COLO668 (cell line): ENCODE measurements around the gene UBXN10.
A peak's percentile ranks its signal among the peaks of the same experiment; 100 is the strongest.

Experiments used
- DNase-seq: peaks from one replicate; lab custom pipeline; 2025; ENCODE audit not compliant: unreplicated experiment; lab: John Stamatoyannopoulos, UW

UBXN10 gene

GRCh38 chr1:20151906-20152598, 33.8 kb upstream of the UBXN10 start:
- peak; percentile 77 for DNase-seq

- DNase-seq = no peak
Observed at GRCh38 chr1:20152599-20152930, 33.3 kb upstream of the UBXN10 start.

GRCh38 chr1:20153000-20153418, 32.9 kb upstream of the UBXN10 start:
- no peak for DNase-seq

GRCh38 chr1:20154301-20154831, 31.5 kb upstream of the UBXN10 start:
- no peak for DNase-seq

- no peak for DNase-seq
Observed at GRCh38 chr1:20158358-20159070, 27.4 kb upstream of the UBXN10 start.

- DNase-seq = no peak
Observed at GRCh38 chr1:20160034-20160433, 25.9 kb upstream of the UBXN10 start.

GRCh38 chr1:20164694-20165202, 21.1 kb upstream of the UBXN10 start:
- no peak for DNase-seq

- no peak for DNase-seq
Observed at GRCh38 chr1:20165522-20165951, 20.4 kb upstream of the UBXN10 start.

GRCh38 chr1:20166051-20166450, 19.8 kb upstream of the UBXN10 start:
- no peak for DNase-seq

GRCh38 chr1:20167126-20167525, 18.8 kb upstream of the UBXN10 start:
- DNase-seq = no peak

- no peak for DNase-seq
Observed at GRCh38 chr1:20168564-20169491, 17.1 kb upstream of the UBXN10 start.

GRCh38 chr1:20169932-20170331, 16.0 kb upstream of the UBXN10 start:
- no peak for DNase-seq

GRCh38 chr1:20172033-20172590, 13.8 kb upstream of the UBXN10 start:
- DNase-seq = no peak

GRCh38 chr1:20174937-20175666, 10.8 kb upstream of the UBXN10 start:
- no peak for DNase-seq

GRCh38 chr1:20178634-20179370, 7.1 kb upstream of the UBXN10 start:
- DNase-seq = no peak

- DNase-seq = no peak
Observed at GRCh38 chr1:20179371-20180128, 6.3 kb upstream of the UBXN10 start.

GRCh38 chr1:20180129-20180843, 5.6 kb upstream of the UBXN10 start:
- DNase-seq = no peak

GRCh38 chr1:20180844-20181207, 5.1 kb upstream of the UBXN10 start:
- no peak for DNase-seq
